ENCODE data around the gene ALDH16A1. TPM values are rescaled to one million over a fixed set of nuclear protein-coding genes. Genes with fewer than 3 reads are reported as not detected.

Gene ALDH16A1
- total and polyA plus RNA-seq, 10 of the 15 experiments (the other 5 are each of a cell fraction or from before 2014, with no cell fraction given) = 1.7 to 49.3 (median 18.1) TPM

DNA sequence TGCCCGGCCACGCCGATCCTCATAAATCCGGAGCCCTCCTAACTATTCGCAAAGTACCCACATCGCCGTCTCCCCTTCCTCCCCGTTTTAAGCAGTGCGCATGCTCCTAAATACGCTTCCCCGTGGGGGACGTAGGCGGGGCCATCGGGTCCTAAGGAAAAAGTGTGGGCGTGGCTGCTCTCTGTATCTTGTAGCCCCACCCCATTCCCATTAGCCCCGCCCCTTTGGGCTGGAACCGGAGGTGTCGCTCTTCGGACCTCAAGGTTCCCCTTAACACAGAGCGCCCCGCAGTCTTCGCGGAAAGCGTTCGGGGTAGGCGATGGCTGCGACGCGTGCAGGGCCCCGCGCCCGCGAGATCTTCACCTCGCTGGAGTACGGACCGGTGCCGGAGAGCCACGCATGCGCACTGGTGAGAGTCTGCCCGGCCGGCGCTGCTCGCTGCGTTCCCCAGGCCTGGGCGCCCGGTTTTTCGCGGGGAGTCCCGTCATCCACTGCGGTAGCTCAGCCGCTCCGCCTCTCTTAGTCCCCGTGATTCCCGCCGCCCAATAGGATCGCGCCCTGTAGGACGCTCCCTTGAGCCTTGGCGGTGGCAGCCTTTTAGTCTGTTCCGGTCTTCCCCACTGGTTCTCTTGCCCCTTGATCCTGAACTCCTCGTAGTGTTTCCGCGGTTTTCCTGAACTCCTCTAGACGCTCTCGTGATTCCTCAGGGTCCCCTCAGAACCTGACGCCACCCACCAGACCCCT, at the start of gene ALDH16A1 (continued):
- TF ChIP-seq, protein P1, sequence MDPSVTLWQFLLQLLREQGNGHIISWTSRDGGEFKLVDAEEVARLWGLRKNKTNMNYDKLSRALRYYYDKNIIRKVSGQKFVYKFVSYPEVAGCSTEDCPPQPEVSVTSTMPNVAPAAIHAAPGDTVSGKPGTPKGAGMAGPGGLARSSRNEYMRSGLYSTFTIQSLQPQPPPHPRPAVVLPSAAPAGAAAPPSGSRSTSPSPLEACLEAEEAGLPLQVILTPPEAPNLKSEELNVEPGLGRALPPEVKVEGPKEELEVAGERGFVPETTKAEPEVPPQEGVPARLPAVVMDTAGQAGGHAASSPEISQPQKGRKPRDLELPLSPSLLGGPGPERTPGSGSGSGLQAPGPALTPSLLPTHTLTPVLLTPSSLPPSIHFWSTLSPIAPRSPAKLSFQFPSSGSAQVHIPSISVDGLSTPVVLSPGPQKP (IDR thresholded peaks at IDR 0.05; ENCODE audit: low read depth, low read length) = peak; percentile 61
- TF ChIP-seq SPI1 (IDR thresholded peaks at IDR 0.05; ENCODE audit: borderline replicate concordance, insufficient read depth, low read depth, low read length) (no peak), ZNF622 (IDR thresholded peaks at IDR 0.05) (no peak), SIX5 (IDR thresholded peaks at IDR 0.05; ENCODE audit: low read depth, low read length, severe bottlenecking) (peak; percentile 9), SMC3 (IDR thresholded peaks at IDR 0.05; ENCODE audit: borderline replicate concordance, low read length) (no peak), NRF1 (conservative IDR thresholded peaks at IDR 0.05; ENCODE audit: low read depth, low read length) (peak; percentile 88), IKZF2 (IDR thresholded peaks at IDR 0.05) (no peak; a peak in 2 of 4 replicates), JUND (IDR thresholded peaks at IDR 0.05; ENCODE audit: low read depth, low read length) (0 out of 2 replicates have a peak, but pooled peaks have one; percentile 4), NFXL1 (IDR thresholded peaks at IDR 0.05; ENCODE audit: borderline replicate concordance) (no peak), POLR2A (IDR thresholded peaks at IDR 0.05; ENCODE audit: low read depth, low read length) (peak; percentile 91), RUNX3 (IDR thresholded peaks at IDR 0.05; ENCODE audit: low read length) (peak; percentile 62; the same call in 1 of the 2 replicates), NFIC (IDR thresholded peaks at IDR 0.05; ENCODE audit: low read depth, low read length) (no peak), TCF12 (IDR thresholded peaks at IDR 0.05; ENCODE audit: low read depth, low read length) (peak; percentile 35; the same call in 1 of the 2 replicates), PAX8 (IDR thresholded peaks at IDR 0.05) (no peak), ZNF24 (IDR thresholded peaks at IDR 0.05) (no peak), SUPT20H (IDR thresholded peaks at IDR 0.05; ENCODE audit: borderline replicate concordance, control insufficient read depth, low read depth, low read length) (no peak), NFYB (IDR thresholded peaks at IDR 0.05; ENCODE audit: insufficient read depth, low read depth, low read length) (peak; percentile 88)
- TF ChIP-seq, protein P2, sequence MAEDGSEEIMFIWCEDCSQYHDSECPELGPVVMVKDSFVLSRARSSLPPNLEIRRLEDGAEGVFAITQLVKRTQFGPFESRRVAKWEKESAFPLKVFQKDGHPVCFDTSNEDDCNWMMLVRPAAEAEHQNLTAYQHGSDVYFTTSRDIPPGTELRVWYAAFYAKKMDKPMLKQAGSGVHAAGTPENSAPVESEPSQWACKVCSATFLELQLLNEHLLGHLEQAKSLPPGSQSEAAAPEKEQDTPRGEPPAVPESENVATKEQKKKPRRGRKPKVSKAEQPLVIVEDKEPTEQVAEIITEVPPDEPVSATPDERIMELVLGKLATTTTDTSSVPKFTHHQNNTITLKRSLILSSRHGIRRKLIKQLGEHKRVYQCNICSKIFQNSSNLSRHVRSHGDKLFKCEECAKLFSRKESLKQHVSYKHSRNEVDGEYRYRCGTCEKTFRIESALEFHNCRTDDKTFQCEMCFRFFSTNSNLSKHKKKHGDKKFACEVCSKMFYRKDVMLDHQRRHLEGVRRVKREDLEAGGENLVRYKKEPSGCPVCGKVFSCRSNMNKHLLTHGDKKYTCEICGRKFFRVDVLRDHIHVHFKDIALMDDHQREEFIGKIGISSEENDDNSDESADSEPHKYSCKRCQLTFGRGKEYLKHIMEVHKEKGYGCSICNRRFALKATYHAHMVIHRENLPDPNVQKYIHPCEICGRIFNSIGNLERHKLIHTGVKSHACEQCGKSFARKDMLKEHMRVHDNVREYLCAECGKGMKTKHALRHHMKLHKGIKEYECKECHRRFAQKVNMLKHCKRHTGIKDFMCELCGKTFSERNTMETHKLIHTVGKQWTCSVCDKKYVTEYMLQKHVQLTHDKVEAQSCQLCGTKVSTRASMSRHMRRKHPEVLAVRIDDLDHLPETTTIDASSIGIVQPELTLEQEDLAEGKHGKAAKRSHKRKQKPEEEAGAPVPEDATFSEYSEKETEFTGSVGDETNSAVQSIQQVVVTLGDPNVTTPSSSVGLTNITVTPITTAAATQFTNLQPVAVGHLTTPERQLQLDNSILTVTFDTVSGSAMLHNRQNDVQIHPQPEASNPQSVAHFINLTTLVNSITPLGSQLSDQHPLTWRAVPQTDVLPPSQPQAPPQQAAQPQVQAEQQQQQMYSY (CRISPR knock-in tag; IDR thresholded peaks at IDR 0.05) = no peak
- TF ChIP-seq, protein P3, sequence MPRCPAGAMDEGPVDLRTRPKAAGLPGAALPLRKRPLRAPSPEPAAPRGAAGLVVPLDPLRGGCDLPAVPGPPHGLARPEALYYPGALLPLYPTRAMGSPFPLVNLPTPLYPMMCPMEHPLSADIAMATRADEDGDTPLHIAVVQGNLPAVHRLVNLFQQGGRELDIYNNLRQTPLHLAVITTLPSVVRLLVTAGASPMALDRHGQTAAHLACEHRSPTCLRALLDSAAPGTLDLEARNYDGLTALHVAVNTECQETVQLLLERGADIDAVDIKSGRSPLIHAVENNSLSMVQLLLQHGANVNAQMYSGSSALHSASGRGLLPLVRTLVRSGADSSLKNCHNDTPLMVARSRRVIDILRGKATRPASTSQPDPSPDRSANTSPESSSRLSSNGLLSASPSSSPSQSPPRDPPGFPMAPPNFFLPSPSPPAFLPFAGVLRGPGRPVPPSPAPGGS (IDR thresholded peaks at IDR 0.05; ENCODE audit: borderline replicate concordance, insufficient read depth, low read depth, low read length, poor library complexity, severe bottlenecking) = no peak
- TF ChIP-seq, protein P4, sequence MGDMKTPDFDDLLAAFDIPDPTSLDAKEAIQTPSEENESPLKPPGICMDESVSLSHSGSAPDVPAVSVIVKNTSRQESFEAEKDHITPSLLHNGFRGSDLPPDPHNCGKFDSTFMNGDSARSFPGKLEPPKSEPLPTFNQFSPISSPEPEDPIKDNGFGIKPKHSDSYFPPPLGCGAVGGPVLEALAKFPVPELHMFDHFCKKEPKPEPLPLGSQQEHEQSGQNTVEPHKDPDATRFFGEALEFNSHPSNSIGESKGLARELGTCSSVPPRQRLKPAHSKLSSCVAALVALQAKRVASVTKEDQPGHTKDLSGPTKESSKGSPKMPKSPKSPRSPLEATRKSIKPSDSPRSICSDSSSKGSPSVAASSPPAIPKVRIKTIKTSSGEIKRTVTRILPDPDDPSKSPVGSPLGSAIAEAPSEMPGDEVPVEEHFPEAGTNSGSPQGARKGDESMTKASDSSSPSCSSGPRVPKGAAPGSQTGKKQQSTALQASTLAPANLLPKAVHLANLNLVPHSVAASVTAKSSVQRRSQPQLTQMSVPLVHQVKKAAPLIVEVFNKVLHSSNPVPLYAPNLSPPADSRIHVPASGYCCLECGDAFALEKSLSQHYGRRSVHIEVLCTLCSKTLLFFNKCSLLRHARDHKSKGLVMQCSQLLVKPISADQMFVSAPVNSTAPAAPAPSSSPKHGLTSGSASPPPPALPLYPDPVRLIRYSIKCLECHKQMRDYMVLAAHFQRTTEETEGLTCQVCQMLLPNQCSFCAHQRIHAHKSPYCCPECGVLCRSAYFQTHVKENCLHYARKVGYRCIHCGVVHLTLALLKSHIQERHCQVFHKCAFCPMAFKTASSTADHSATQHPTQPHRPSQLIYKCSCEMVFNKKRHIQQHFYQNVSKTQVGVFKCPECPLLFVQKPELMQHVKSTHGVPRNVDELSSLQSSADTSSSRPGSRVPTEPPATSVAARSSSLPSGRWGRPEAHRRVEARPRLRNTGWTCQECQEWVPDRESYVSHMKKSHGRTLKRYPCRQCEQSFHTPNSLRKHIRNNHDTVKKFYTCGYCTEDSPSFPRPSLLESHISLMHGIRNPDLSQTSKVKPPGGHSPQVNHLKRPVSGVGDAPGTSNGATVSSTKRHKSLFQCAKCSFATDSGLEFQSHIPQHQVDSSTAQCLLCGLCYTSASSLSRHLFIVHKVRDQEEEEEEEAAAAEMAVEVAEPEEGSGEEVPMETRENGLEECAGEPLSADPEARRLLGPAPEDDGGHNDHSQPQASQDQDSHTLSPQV (IDR thresholded peaks at IDR 0.05) = no peak

All from GM12878 (cell line).